ENCODE measurements around the gene RBP4. TPM values are rescaled to one million over a fixed set of nuclear protein-coding genes. Genes with fewer than 3 reads are reported as not detected.

RBP4 gene
- total RNA-seq, 1 donor from 2014 or later, result 0.56 TPM

GRCh38 chr10:93554760-93555432 is 46.1 kb downstream of the RBP4 start:
- peak; percentile 89 for DNase-seq (ENCODE audit: extremely low spot score, unreplicated experiment)
- Mint-ChIP-seq H3K4me3 (ENCODE audit: unreplicated experiment) (no peak overlapping the region), H3K27ac (ENCODE audit: unreplicated experiment) (no peak overlapping the region), H3K36me3 (ENCODE audit: unreplicated experiment) (no peaks in the 10 kb centered on the region), H3K9me3 (ENCODE audit: unreplicated experiment) (no peaks in the 10 kb centered on the region), H3K4me1 (ENCODE audit: unreplicated experiment) (peaks cover 5% of the 10 kb centered on the region), H3K27me3 (ENCODE audit: unreplicated experiment) (no peaks in the 10 kb centered on the region)
- peak; percentile 79 for TF ChIP-seq CTCF (IDR thresholded peaks at IDR 0.05)

GRCh38 chr10:93554316-93554663 is 46.7 kb downstream of the RBP4 start:
- DNase-seq (ENCODE audit: extremely low spot score, unreplicated experiment), result no peak
- H3K27me3 Mint-ChIP-seq (ENCODE audit: unreplicated experiment), result no peaks in the 10 kb centered on the region
- H3K4me1 Mint-ChIP-seq (ENCODE audit: unreplicated experiment), result peaks cover 5% of the 10 kb centered on the region
- no peaks in the 10 kb centered on the region for H3K36me3 Mint-ChIP-seq (ENCODE audit: unreplicated experiment)
- no peak for TF ChIP-seq CTCF (IDR thresholded peaks at IDR 0.05)
- H3K9me3 Mint-ChIP-seq (ENCODE audit: unreplicated experiment), result no peaks in the 10 kb centered on the region
- no peak overlapping the region for H3K4me3 Mint-ChIP-seq (ENCODE audit: unreplicated experiment)
- H3K27ac Mint-ChIP-seq (ENCODE audit: unreplicated experiment), result no peak overlapping the region

- H3K27me3 Mint-ChIP-seq (ENCODE audit: unreplicated experiment), result no peaks in the 10 kb centered on the region
- H3K4me1 Mint-ChIP-seq (ENCODE audit: unreplicated experiment), result peaks cover 10% of the 10 kb centered on the region
- no peaks in the 10 kb centered on the region for H3K36me3 Mint-ChIP-seq (ENCODE audit: unreplicated experiment)
- no peaks in the 10 kb centered on the region for H3K9me3 Mint-ChIP-seq (ENCODE audit: unreplicated experiment)
- H3K27ac Mint-ChIP-seq (ENCODE audit: unreplicated experiment), result no peak overlapping the region
- no peak for TF ChIP-seq CTCF (IDR thresholded peaks at IDR 0.05)
- no peak overlapping the region for H3K4me3 Mint-ChIP-seq (ENCODE audit: unreplicated experiment)
- no peak for DNase-seq (ENCODE audit: extremely low spot score, unreplicated experiment)
Observed at GRCh38 chr10:93553482-93554315, 47.3 kb downstream of the RBP4 start.

- Mint-ChIP-seq H3K27me3 (ENCODE audit: unreplicated experiment) (no peaks in the 10 kb centered on the region), H3K9me3 (ENCODE audit: unreplicated experiment) (no peaks in the 10 kb centered on the region), H3K4me3 (ENCODE audit: unreplicated experiment) (no peak overlapping the region), H3K27ac (ENCODE audit: unreplicated experiment) (no peak overlapping the region), H3K4me1 (ENCODE audit: unreplicated experiment) (peaks cover 17% of the 10 kb centered on the region), H3K36me3 (ENCODE audit: unreplicated experiment) (no peaks in the 10 kb centered on the region)
- DNase-seq (ENCODE audit: extremely low spot score, unreplicated experiment), result no peak
- TF ChIP-seq CTCF (IDR thresholded peaks at IDR 0.05), result no peak
Observed at GRCh38 chr10:93552780-93553179, 48.3 kb downstream of the RBP4 start.

- H3K4me3 Mint-ChIP-seq (ENCODE audit: unreplicated experiment), result no peak overlapping the region
- H3K27ac Mint-ChIP-seq (ENCODE audit: unreplicated experiment), result no peak overlapping the region
Observed at GRCh38 chr10:93550606-93551005, 50.4 kb downstream of the RBP4 start.

More at GRCh38 chr10:93550606-93551005, 50.4 kb downstream of the RBP4 start:
- no peak for DNase-seq (ENCODE audit: extremely low spot score, unreplicated experiment)
- Mint-ChIP-seq H3K9me3 (ENCODE audit: unreplicated experiment) (no peaks in the 10 kb centered on the region), H3K4me1 (ENCODE audit: unreplicated experiment) (peaks cover 20% of the 10 kb centered on the region), H3K27me3 (ENCODE audit: unreplicated experiment) (no peaks in the 10 kb centered on the region), H3K36me3 (ENCODE audit: unreplicated experiment) (no peaks in the 10 kb centered on the region)
- TF ChIP-seq CTCF (IDR thresholded peaks at IDR 0.05), result no peak

All from osteocyte (in vitro differentiated cells).